DMS153 (cell line): ENCODE data around the gene L3MBTL2.

Experiments used
- DNase-seq: peaks from one replicate; lab custom pipeline; 2025; lab: John Stamatoyannopoulos, UW

Gene L3MBTL2

DNA sequence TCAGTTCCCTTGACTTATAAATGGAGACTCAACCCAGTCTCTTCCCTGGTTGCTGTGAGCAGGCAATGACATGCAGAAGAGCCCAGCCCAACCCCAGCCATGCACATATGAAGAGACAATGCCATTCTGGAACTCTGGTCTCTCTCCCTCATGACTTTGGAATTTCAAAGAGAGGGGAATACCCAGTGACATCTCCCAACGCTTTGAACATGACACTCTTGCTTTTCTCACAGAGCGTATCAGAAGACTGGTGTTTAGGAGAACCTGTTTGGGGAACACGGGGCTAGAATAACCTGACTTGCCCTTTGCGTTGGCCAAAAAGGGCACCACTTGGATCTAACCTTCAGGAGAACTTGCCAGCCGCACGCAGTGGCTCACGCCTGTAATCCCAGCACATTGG is 68.0 kb downstream of the L3MBTL2 start:
- no peak for DNase-seq

- no peak for DNase-seq
Observed at GRCh38 chr22:41274856-41275255, 69.7 kb downstream of the L3MBTL2 start.

GRCh38 chr22:41280065-41280464 is 75.0 kb downstream of the L3MBTL2 start:
- peak; percentile 29 for DNase-seq

- DNase-seq, result no peak
Observed at GRCh38 chr22:41280854-41281253, 75.7 kb downstream of the L3MBTL2 start.
